Stimulated activated CD8-positive, alpha-beta memory T cell treated with anti-CD3 and anti-CD28 coated beads, Interleukin-4, amount 100 ng/mL, for 4 hours (primary cell): Measurements from ENCODE around the gene RELL1.
"Not testable (repeated sequence)": the region's sequence is repeated elsewhere in the genome, so short reads cannot be mapped to it uniquely, and the experiment has no call there.

Experiments
- DNase-seq, 2 donors: peaks; one replicate each; pipeline ENCODE4 v3.0.0-alpha.2; 2020; ENCODE audit warnings: low read depth in 2 of 2, low spot score in 1 of 2

RELL1 gene

GRCh38 chr4:37693450-37694190, 7.4 kb upstream of the RELL1 start:
- no peak for DNase-seq

- DNase-seq = no peak
Observed at GRCh38 chr4:37693030-37693429, 6.9 kb upstream of the RELL1 start.

GRCh38 chr4:37690976-37691375, 4.8 kb upstream of the RELL1 start:
- DNase-seq = no peak

GRCh38 chr4:37689353-37690095, 3.3 kb upstream of the RELL1 start:
- no peak for DNase-seq

- DNase-seq = no peak
Observed at GRCh38 chr4:37687681-37688080, 1.5 kb upstream of the RELL1 start.

GRCh38 chr4:37687194-37687562, 1.0 kb upstream of the RELL1 start:
- DNase-seq = no peak

- no peak for DNase-seq
Observed at GRCh38 chr4:37685823-37686372, 278 bp downstream of the RELL1 start.

GRCh38 chr4:37685161-37685822, 884 bp downstream of the RELL1 start:
- DNase-seq = no peak

- DNase-seq = no peak
Observed at GRCh38 chr4:37684154-37684553, 2.0 kb downstream of the RELL1 start.

- DNase-seq = no peak
Observed at GRCh38 chr4:37682701-37683401, 3.3 kb downstream of the RELL1 start.

- no peak for DNase-seq
Observed at GRCh38 chr4:37680089-37680488, 6.1 kb downstream of the RELL1 start.

- DNase-seq = no peak
Observed at GRCh38 chr4:37679301-37679700, 6.9 kb downstream of the RELL1 start.

- no peak for DNase-seq
Observed at GRCh38 chr4:37678624-37679023, 7.6 kb downstream of the RELL1 start.

- DNase-seq = no peak
Observed at GRCh38 chr4:37675587-37676290, 10.4 kb downstream of the RELL1 start.

- DNase-seq = no peak
Observed at GRCh38 chr4:37674439-37674838, 11.7 kb downstream of the RELL1 start.

- no peak for DNase-seq
Observed at GRCh38 chr4:37673538-37674192, 12.5 kb downstream of the RELL1 start.

- no peak for DNase-seq
Observed at GRCh38 chr4:37671072-37671471, 15.1 kb downstream of the RELL1 start.

GRCh38 chr4:37670249-37670648, 15.9 kb downstream of the RELL1 start:
- DNase-seq = no peak

GRCh38 chr4:37669124-37669523, 17.1 kb downstream of the RELL1 start:
- DNase-seq = not testable (repeated sequence)
